Activated CD8-positive, alpha-beta memory T cell treated with anti-CD3 and anti-CD28 coated beads, Interleukin-2, amount 50 U/mL, for 1 hour (primary cell): ENCODE results near the gene ZNF335.
"Not testable (repeated sequence)": the region's sequence is repeated elsewhere in the genome, so short reads cannot be mapped to it uniquely, and the experiment has no call there.

ENCODE experiments used
- DNase-seq: peaks from one replicate; pipeline ENCODE4 v3.0.0-alpha.2; 2020; ENCODE audit errors: extremely low read depth

The ZNF335 gene

DNA sequence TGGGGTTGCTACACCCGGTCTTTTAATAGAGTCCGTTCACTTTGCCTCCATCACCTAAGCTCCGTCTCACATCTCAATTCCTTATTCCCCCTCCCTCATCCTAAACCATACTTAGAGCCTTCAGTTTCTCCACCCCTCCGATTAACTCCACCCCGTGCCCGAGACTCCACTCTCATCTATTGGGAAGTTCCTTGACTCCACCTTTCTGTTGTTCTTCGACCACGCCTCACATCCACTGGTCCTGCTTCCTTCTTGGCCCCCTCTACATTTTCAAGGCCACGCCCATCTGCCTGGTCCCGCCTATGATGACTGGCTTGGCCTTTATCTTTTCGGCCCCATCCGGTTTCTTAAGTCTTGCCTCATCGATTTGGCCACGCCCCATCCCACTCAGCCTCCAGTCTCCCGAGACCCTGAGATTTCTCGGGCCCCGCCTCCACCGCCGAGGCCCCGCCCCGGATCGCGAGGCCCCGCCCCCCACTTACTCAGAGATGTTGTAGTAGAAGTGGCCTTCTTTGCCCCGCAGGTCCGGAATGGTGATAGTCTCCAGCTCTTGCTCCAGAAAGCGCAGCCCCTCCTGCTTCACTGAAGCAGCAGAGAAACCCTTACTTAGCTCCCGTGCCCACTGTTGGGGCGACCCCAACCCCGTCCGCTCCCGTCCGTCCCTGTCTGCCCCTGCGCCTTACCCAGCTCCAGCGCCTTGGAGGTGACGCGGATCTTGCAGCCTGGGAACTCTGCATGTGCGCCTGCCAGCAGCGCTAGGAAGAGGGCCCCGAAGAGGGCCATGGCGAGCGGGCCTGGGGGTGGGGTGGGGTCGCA lies 61.1 kb downstream of the ZNF335 start:
- DNase-seq = peak; percentile 63

DNA sequence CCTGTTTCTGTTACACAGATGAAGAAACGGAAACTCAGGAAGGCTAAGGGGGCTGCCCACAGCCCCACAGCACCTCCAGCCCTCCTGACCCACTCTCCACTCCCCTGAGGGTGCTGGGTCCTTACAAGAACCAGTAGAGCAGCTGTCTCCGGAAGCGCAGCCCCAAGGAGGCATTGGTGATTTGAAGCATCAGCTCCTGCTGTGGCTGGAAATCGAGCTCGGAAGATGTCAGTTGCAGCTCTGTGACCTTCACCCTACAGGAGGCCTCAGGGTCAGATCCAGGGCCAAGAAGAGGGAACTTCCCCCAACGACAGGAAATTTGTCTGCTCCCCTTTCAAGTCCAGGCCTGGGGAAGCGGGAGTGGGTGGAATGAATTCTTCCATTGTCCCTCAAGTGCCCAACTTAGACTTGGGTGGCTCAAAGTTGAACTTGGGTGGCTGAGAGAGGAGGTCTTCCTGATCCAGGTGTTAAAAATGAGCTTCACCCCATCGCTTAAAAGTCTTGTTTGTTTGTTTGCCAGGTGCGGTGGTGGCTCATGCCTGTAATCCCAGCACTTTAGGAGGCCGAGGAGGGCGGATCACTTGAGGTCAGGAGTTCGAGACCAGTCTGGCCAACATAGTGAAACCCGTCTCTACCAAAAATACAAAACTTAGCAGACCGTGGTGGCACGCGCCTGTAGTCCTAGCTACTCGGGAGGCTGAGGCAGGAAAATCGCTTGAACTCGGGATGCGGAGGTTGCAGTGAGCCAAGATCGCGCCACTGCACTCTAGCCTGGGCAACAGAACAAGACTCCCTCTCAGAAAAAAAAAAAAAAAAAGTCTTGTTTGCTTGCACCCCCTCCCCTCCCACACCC lies 62.0 kb downstream of the ZNF335 start:
- no peak for DNase-seq

DNA sequence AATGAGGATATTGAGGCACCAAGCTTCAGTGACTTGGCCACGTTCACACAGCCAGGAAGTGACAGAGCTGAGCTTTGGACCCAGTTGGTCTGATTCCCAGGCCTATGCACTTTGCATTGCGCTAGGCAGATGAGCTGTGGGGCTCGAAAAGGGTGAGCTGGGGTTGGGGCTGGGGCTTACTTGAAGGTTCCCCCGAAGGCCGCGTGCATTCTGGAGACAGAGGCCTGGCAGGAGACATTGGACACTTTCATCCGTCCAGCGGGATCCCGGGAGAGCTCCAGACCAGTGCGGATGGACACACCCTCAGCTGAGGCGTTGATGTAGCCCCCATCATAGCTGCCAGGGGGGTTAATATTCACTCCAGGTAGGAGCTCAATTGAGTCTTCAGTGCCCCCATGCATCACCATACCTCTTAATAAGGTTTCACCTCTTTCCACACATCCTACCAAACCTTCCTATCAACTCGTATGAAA lies 62.6 kb downstream of the ZNF335 start:
- no peak for DNase-seq

DNA sequence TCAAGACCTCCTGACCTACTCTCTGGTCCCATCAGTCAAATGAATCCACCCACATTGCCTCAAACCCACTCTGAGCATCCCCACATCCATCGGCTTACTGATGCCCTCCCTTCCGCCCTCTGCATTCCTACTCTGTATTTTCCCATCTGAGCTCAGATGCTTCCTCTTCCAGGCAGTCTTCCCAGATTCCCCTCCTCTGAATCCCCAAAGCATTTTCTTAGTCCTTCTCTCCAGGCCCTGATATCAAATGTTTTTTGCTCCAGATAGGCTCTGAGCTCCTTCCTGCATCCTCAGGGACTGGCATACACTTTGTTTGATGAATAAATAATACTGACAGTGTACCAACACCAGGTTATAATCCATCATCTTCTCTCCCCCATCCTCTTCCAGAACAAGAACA lies 63.9 kb downstream of the ZNF335 start:
- no peak for DNase-seq

DNA sequence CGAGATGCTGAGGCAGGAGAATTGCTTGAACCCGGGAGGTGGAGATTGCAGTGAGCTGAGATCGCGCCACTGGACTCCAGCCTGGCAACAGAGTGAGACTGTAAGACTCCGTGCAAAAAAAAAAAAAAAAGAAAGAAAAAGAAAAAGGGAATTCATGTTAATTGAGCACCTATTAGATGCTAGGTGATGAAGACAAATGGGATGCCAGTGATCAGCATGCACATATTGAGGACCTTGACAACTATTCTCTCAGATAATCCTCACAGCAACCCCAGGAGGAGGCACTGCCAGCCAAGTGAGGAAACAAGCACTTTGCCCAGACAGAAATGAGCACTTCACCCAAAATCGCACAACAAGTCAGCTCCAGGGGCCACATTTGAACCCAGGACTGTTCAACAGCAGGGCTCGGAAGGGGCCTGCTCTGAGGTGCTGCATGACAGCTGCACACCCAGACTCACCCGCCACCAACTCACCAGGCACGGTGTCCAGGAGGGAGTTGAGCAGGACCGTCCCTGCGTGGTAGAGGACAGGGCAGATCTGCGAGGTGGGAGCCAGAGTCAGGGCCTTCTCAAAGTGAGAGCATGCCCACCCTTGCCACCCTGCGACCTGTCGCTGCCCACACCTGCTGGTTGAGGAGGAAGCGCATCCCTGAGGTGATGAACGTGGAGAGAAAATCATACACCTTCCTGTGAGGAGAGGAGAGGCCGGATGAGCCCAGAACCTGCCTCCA lies 64.6 kb downstream of the ZNF335 start:
- no peak for DNase-seq

DNA sequence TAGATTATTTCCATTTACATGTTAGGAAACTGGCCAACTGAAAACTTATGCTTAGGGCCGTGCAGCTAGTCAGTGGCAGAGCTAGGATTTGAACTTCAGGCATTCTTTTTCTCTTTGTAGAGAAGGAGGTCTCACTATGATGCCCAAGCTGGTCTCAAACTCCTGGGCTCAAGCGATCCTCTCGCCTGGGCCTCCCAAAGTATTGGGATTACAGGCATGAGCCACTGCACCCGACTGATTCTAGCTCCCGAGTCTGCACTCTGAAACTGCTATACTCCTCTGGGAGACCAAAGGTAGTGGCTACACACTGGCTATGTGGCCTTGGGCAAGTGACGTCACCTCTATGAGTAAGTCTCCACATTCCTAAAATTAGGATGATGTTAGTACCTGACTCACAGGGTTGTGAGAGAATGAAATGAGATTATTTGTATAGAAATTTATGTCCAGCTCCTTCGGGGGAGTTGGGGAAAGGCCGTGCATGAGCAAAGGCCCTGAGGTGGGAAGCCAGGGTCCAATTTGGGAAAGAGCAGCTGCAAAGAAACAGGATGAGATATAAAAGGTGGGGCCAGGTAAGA lies 66.4 kb downstream of the ZNF335 start:
- no peak for DNase-seq

DNA sequence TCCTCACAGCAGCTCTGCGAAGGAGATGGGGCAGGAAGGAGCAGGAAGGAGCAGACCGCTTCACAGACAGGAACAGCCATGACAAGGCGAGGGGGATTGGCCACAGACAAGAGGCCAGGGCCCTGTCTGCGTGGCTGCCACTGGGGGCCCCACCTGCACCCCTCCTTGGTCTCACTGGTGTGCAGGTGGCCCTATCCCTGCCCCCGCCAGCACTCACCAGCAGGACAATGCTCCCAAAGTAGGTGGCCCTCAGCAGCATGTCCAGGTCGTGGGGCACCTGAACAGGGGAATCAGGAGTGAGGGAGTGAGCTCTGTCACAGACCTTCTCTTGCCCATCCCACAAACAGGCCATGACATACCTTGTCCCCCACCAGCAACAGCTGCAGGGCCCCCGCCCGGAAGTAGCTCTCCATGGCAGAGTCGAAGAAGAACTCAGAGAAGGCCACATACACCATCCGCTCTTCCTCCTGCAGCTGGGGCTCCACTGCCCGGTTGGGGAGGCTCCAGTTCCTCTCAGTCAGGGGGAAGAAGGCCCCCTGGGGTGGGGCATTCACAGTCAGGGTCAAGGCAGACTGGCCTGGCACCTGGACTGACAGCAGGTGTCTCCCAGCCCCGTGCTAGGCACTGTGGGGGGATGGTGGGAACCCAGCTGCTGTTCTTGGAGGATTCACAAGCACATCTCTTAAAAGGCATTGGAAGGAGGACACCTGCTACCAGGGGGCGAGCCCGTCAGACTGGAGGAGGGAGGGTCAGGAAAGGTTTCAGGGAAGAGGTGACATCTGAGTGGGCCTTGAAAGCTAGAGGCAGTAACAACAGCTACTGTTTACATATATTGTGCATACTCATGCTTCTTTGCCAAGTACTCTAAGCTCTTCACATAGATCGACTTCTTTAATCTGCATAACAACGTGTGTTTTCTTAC lies 67.2 kb downstream of the ZNF335 start:
- no peak for DNase-seq

DNA sequence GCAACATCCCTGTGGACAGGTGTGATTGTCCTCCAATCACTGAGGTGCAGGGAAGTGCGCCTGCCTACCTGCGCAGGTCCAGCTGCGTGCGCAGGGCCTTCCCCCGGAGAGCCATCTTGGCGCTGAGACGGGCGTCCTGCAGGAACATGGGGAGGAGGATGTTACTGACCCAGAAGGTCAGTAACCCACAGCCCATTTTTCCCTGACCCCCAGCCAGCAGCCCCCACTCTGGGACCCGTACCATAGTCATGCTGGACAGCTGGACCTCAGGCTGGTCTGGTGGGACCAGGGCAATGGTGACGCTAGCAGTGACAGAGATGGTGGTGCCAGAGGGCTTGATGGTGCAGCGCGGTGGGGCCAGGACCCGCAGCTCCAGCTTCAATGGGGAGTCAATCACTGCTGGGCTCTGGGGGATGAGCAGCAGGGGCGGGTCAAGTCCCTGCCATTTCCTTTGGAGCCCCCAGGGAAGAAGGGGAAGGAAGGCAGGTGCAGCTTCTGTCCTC lies 69.8 kb downstream of the ZNF335 start:
- DNase-seq = no peak

DNA sequence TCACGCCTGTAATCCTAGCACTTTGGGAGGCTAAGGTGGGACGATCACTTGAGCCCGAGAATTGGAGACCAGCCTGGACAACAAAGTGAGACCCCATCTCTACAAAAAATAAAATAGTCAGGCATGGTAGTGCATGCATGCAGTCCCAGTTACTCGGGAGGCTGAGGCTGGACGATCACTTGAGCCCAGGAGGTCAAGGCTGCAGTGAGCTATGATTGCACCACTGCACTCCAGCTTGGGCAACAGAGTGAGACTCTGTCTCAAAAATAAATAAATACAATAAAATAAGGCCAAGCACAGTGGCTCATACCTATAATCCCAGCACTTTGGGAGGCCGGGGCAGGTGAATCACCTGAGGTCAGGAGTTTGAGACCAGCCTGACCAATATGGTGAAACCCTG lies 70.7 kb downstream of the ZNF335 start:
- not testable (repeated sequence) for DNase-seq

DNA sequence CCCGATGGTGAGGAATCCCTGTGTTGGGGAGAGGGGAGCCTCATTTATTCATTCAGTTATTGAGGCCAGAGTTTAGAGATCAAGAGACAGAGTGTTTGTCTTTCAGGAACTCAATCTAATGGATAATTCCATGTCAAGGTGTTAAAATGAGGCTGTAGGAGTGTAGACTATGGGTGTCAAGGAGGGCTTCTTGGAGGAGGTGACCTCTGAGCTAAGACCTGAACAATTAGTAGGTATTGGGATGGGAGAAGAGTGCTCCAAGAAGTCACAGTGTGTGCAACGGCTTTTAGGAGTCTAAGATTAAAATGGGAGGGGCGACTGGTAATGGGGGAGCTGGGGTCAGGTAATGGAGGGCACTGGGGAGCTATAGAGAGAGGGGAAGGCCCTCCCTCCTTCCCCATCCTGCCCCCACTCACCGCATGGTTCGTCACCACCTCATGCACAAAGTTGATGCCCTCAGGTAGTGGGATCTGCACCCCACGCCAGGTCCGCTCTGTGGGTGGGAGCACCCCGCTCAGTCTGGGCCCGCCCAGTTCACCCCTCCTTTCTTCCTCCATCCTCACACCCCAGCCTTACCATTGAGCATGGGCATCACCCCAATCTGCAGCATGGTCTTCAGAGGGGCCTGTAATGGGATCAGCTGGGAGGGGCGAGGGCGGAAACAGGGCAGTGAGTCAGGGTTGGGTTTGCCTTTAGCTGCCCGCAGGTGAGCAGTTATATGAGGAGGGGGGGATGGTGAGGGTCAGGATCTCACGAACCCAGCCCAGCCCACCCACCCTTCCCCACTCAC lies 72.8 kb downstream of the ZNF335 start:
- DNase-seq = no peak
